ENCODE data around the gene SLU7. TPM values are rescaled to one million over a fixed set of nuclear protein-coding genes. Genes with fewer than 3 reads are reported as not detected.
A peak's percentile ranks its signal among the peaks of the same experiment; 100 is the strongest.

The SLU7 gene
- total and polyA plus RNA-seq, 7 experiments from 2014 or later = 53.0 to 85.3 (median 77.0) TPM

- H3K27me3 ChIP-seq (ENCODE audit: control insufficient read depth in 2 of 2, insufficient read depth in 2 of 2, low read length in 2 of 2) = no peaks in the 10 kb centered on the region
- H3K36me3 ChIP-seq (ENCODE audit: control insufficient read depth in 2 of 3, insufficient read depth in 3 of 3, low read length in 3 of 3) = no peaks in the 10 kb centered on the region
- no peaks in the 10 kb centered on the region for H3K9me3 ChIP-seq (ENCODE audit: control insufficient read depth in 2 of 3, low read length in 3 of 3)
- intact Hi-C loops (cut with micrococcal nuclease) = no loop called here
- ChIA-PET CTCF (interaction anchor here (1.4 kb wide), 1 partner anchor 26 kb away, joined by 6 read pairs; no protein-coding TSS in a partner anchor), POLR2A (no interaction called here)
- H3K4me1 ChIP-seq (ENCODE audit: control insufficient read depth in 2 of 2, insufficient read depth in 2 of 2, low read length in 2 of 2) = peaks cover 15 to 25% of the 10 kb centered on the region in 2 donors
- no peak overlapping the region for H3K27ac ChIP-seq (ENCODE audit: low read depth, low read length)
- peaks cover 0 to 10% (median 0%) of the 10 kb centered on the region in 5 donors for H3K36me3 Mint-ChIP-seq
- peak overlapping the region in 1 of 10 donors; percentile 17 for H3K4me3 Mint-ChIP-seq
- H3K4me3 ChIP-seq (ENCODE audit: low read length) = no peak overlapping the region
- ATAC-seq = no peak
- no peak for DNase-seq
- no peaks in the 10 kb centered on the region for H3K9me3 Mint-ChIP-seq
- peaks cover 23 to 51% (median 43%) of the 10 kb centered on the region in 7 donors for H3K4me1 Mint-ChIP-seq
- peak overlapping the region in 4 of 9 donors; percentile 2 to 51 (median 18) for H3K27ac Mint-ChIP-seq
- no peaks in the 10 kb centered on the region for H3K27me3 Mint-ChIP-seq
Measured at GRCh38 chr5:160464466-160464797, 45.6 kb upstream of the SLU7 start.

GRCh38 chr5:160463740-160464465, 45.0 kb upstream of the SLU7 start:
- peaks cover 0 to 9% (median 0%) of the 10 kb centered on the region in 5 donors for H3K36me3 Mint-ChIP-seq
- H3K9me3 Mint-ChIP-seq = peaks cover 0 to 4% (median 0%) of the 10 kb centered on the region in 11 donors
- intact Hi-C loops (cut with micrococcal nuclease) = no loop called here
- CTCF ChIA-PET = interaction anchor here (1.4 kb wide), 1 partner anchor 26 kb away, joined by 6 read pairs; no protein-coding TSS in a partner anchor
- H3K27me3 Mint-ChIP-seq = peaks cover 0 to 4% (median 0%) of the 10 kb centered on the region in 5 donors
- H3K4me3 Mint-ChIP-seq = peak overlapping the region in 1 of 10 donors; percentile 17
- H3K4me1 ChIP-seq (ENCODE audit: control insufficient read depth in 2 of 2, insufficient read depth in 2 of 2, low read length in 2 of 2) = peaks cover 15 to 25% of the 10 kb centered on the region in 2 donors
- peaks cover 19 to 47% (median 38%) of the 10 kb centered on the region in 7 donors for H3K4me1 Mint-ChIP-seq
- no peak for DNase-seq
- H3K4me3 ChIP-seq (ENCODE audit: low read length) = no peak overlapping the region
- H3K27me3 ChIP-seq (ENCODE audit: control insufficient read depth in 2 of 2, insufficient read depth in 2 of 2, low read length in 2 of 2) = no peaks in the 10 kb centered on the region
- no peak overlapping the region for H3K27ac ChIP-seq (ENCODE audit: low read depth, low read length)
- no peaks in the 10 kb centered on the region for H3K36me3 ChIP-seq (ENCODE audit: control insufficient read depth in 2 of 3, insufficient read depth in 3 of 3, low read length in 3 of 3)
- H3K27ac Mint-ChIP-seq = peak overlapping the region in 5 of 9 donors; percentile 1 to 51 (median 4)
- ATAC-seq = no peak
- H3K9me3 ChIP-seq (ENCODE audit: control insufficient read depth in 2 of 3, low read length in 3 of 3) = no peaks in the 10 kb centered on the region
- POLR2A ChIA-PET = interaction anchor here (1.0 kb wide), 1 partner anchor 46 kb away, joined by 3 read pairs; no protein-coding TSS in a partner anchor

DNA sequence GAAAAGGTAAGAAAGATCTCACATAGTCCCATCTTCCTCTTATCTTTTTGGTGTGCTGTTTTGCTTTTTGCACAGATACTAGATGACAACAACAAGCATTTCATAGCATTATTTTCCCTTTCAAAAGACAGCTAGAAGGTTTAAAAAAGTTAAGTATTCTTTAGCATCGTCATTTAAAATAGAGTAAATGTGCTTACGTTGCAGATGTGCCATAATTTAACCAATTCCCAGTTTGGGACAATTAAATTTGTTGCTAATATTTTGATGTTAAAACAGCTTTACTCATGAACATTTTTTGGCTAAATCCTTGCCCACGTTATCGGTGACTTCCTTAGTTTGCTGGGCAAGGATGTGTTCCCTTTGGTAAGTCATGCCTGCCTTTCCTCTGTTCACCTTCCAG, 44.3 kb upstream of the SLU7 start:
- Mint-ChIP-seq H3K4me1 (peaks cover 14 to 47% (median 32%) of the 10 kb centered on the region in 7 donors), H3K27ac (no peak overlapping the region), H3K9me3 (peaks cover 0 to 6% (median 0%) of the 10 kb centered on the region in 11 donors), H3K4me3 (no peak overlapping the region), H3K27me3 (peaks cover 0 to 5% (median 0%) of the 10 kb centered on the region in 5 donors), H3K36me3 (peaks cover 0 to 6% (median 0%) of the 10 kb centered on the region in 5 donors)
- H3K4me3 ChIP-seq (ENCODE audit: low read length) = no peak overlapping the region
- H3K9me3 ChIP-seq (ENCODE audit: control insufficient read depth in 2 of 3, low read length in 3 of 3) = no peaks in the 10 kb centered on the region
- H3K36me3 ChIP-seq (ENCODE audit: control insufficient read depth in 2 of 3, insufficient read depth in 3 of 3, low read length in 3 of 3) = no peaks in the 10 kb centered on the region
- DNase-seq (no peak), ATAC-seq (no peak)
- no peak overlapping the region for H3K27ac ChIP-seq (ENCODE audit: low read depth, low read length)
- ChIA-PET POLR2A (interaction anchor here (0.7 to 1.0 kb wide), 2 partner anchors 45 to 345 kb away, joined by 3 read pairs; no protein-coding TSS in a partner anchor), CTCF (interaction anchor here (1.4 kb wide), 1 partner anchor 25 kb away, joined by 6 read pairs; no protein-coding TSS in a partner anchor)
- H3K27me3 ChIP-seq (ENCODE audit: control insufficient read depth in 2 of 2, insufficient read depth in 2 of 2, low read length in 2 of 2) = no peaks in the 10 kb centered on the region
- intact Hi-C loops (cut with micrococcal nuclease) = no loop called here
- peaks cover 15 to 21% of the 10 kb centered on the region in 2 donors for H3K4me1 ChIP-seq (ENCODE audit: control insufficient read depth in 2 of 2, insufficient read depth in 2 of 2, low read length in 2 of 2)

DNA sequence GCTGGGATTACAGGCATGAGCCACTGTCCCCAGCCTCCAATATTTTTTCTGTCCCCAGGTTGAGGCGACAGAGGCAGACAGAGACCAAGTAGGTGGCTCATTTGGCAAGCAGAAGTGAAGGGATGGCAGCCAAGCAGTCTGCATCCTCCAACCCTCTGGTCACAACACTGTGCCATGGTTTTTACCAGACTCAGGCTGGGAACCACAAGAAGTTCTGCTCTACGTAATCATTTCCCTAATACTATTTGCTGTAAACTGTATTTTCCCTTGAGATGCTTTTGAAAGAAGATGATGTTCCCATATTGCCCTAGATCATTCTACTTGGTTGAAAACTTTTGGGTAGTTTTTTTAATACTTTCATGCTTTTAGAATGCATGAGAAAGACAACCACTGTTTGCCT, 43.3 kb upstream of the SLU7 start:
- no peak for DNase-seq
- Histone ChIP-seq H3K36me3 (ENCODE audit: control insufficient read depth in 2 of 3, insufficient read depth in 3 of 3, low read length in 3 of 3) (no peaks in the 10 kb centered on the region), H3K27me3 (ENCODE audit: control insufficient read depth in 2 of 2, insufficient read depth in 2 of 2, low read length in 2 of 2) (no peaks in the 10 kb centered on the region), H3K4me1 (ENCODE audit: control insufficient read depth in 2 of 2, insufficient read depth in 2 of 2, low read length in 2 of 2) (peaks cover 11 to 12% of the 10 kb centered on the region in 2 donors), H3K9me3 (ENCODE audit: control insufficient read depth in 2 of 3, low read length in 3 of 3) (no peaks in the 10 kb centered on the region), H3K4me3 (ENCODE audit: low read length) (no peak overlapping the region), H3K27ac (ENCODE audit: low read depth, low read length) (no peak overlapping the region)
- Mint-ChIP-seq H3K9me3 (peaks cover 0 to 6% (median 0%) of the 10 kb centered on the region in 11 donors), H3K36me3 (peaks cover 0 to 4% (median 0%) of the 10 kb centered on the region in 5 donors), H3K27me3 (peaks cover 0 to 5% (median 0%) of the 10 kb centered on the region in 5 donors), H3K4me1 (peaks cover 7 to 42% (median 21%) of the 10 kb centered on the region in 7 donors), H3K4me3 (no peak overlapping the region), H3K27ac (no peak overlapping the region)
- CTCF ChIA-PET = interaction anchor here (0.7 kb wide), 1 partner anchor 32 kb away, joined by 10 read pairs; no protein-coding TSS in a partner anchor
- no peak for ATAC-seq
- intact Hi-C loops (cut with micrococcal nuclease) = no loop called here
- POLR2A ChIA-PET = no interaction called here

GRCh38 chr5:160461378-160461777, 42.5 kb upstream of the SLU7 start:
- no peak overlapping the region for H3K27ac Mint-ChIP-seq
- ChIA-PET CTCF (no interaction called here), POLR2A (no interaction called here)
- Histone ChIP-seq H3K36me3 (ENCODE audit: control insufficient read depth in 2 of 3, insufficient read depth in 3 of 3, low read length in 3 of 3) (no peaks in the 10 kb centered on the region), H3K27ac (ENCODE audit: low read depth, low read length) (no peak overlapping the region), H3K4me1 (ENCODE audit: control insufficient read depth in 2 of 2, insufficient read depth in 2 of 2, low read length in 2 of 2) (peaks cover 3 to 4% of the 10 kb centered on the region in 2 donors), H3K9me3 (ENCODE audit: control insufficient read depth in 2 of 3, low read length in 3 of 3) (no peaks in the 10 kb centered on the region), H3K4me3 (ENCODE audit: low read length) (no peak overlapping the region), H3K27me3 (ENCODE audit: control insufficient read depth in 2 of 2, insufficient read depth in 2 of 2, low read length in 2 of 2) (no peaks in the 10 kb centered on the region)
- H3K4me3 Mint-ChIP-seq = no peak overlapping the region
- no peak for DNase-seq
- no peak for ATAC-seq
- peaks cover 0 to 6% (median 0%) of the 10 kb centered on the region in 11 donors for H3K9me3 Mint-ChIP-seq
- intact Hi-C loops (cut with micrococcal nuclease) = no loop called here
- peaks cover 0 to 34% (median 15%) of the 10 kb centered on the region in 7 donors for H3K4me1 Mint-ChIP-seq
- H3K36me3 Mint-ChIP-seq = peaks cover 0 to 4% (median 0%) of the 10 kb centered on the region in 5 donors
- peaks cover 0 to 5% (median 0%) of the 10 kb centered on the region in 5 donors for H3K27me3 Mint-ChIP-seq

GRCh38 chr5:160460377-160461049, 41.6 kb upstream of the SLU7 start:
- no peaks in the 10 kb centered on the region for H3K27me3 ChIP-seq (ENCODE audit: control insufficient read depth in 2 of 2, insufficient read depth in 2 of 2, low read length in 2 of 2)
- DNase-seq = no peak
- CTCF ChIA-PET = interaction anchor here (0.6 to 1.6 kb wide), 3 partner anchors 12 to 574 kb away, joined by 3 to 8 read pairs (median 4); no protein-coding TSS in a partner anchor
- peaks cover 0 to 33% (median 14%) of the 10 kb centered on the region in 7 donors for H3K4me1 Mint-ChIP-seq
- H3K27ac ChIP-seq (ENCODE audit: low read depth, low read length) = no peak overlapping the region
- no peaks in the 10 kb centered on the region for H3K9me3 ChIP-seq (ENCODE audit: control insufficient read depth in 2 of 3, low read length in 3 of 3)
- intact Hi-C loops (cut with micrococcal nuclease) = loop anchor here in 1 of 2 donors (1.0 kb wide), 1 partner anchor 21 kb away; no protein-coding TSS in a partner anchor
- H3K4me3 ChIP-seq (ENCODE audit: low read length) = no peak overlapping the region
- H3K9me3 Mint-ChIP-seq = peaks cover 0 to 6% (median 0%) of the 10 kb centered on the region in 11 donors
- H3K36me3 Mint-ChIP-seq = peaks cover 0 to 4% (median 0%) of the 10 kb centered on the region in 5 donors
- peaks cover 0 to 3% of the 10 kb centered on the region in 2 donors for H3K4me1 ChIP-seq (ENCODE audit: control insufficient read depth in 2 of 2, insufficient read depth in 2 of 2, low read length in 2 of 2)
- no peak overlapping the region for H3K27ac Mint-ChIP-seq
- H3K36me3 ChIP-seq (ENCODE audit: control insufficient read depth in 2 of 3, insufficient read depth in 3 of 3, low read length in 3 of 3) = no peaks in the 10 kb centered on the region
- peaks cover 0 to 6% (median under 1%) of the 10 kb centered on the region in 5 donors for H3K27me3 Mint-ChIP-seq
- no peak for ATAC-seq
- POLR2A ChIA-PET = no interaction called here
- no peak overlapping the region for H3K4me3 Mint-ChIP-seq

All from naive thymus-derived CD4-positive, alpha-beta T cell (primary cell).